Measurements from ENCODE around the gene TSPY8.
"Not testable (repeated sequence)": the region's sequence is repeated elsewhere in the genome, so short reads cannot be mapped to it uniquely, and the experiment has no call there.

The TSPY8 gene

GRCh38 chrY:9357497-9357896 lies at the start of gene TSPY8:
Gene TSPY8 (plus strand): TSS chrY:9357797. CDS start chrY:9357843, 46 bp downstream.
- DNase-seq (ENCODE audit: low read depth); H3K4me3 ChIP-seq (ENCODE audit: low read depth, low read length): not testable (repeated sequence)

GRCh38 chrY:9320996-9321395 lies 36.6 kb upstream of the TSPY8 start:
- TF ChIP-seq CTCF (IDR thresholded peaks at IDR 0.05; ENCODE audit: low read depth, low read length) (no peak), POLR2A (IDR thresholded peaks at IDR 0.05; ENCODE audit: extremely low read depth, insufficient read length) (no peak), MYC (IDR thresholded peaks at IDR 0.05; ENCODE audit: low read depth, low read length) (no peak), MAX (IDR thresholded peaks at IDR 0.05; ENCODE audit: low read depth, low read length) (no peak)
- DNase-seq (ENCODE audit: low read depth), result no peak
- no peak overlapping the region for H3K4me3 ChIP-seq (ENCODE audit: low read depth, low read length)

- not testable (repeated sequence) for H3K4me3 ChIP-seq (ENCODE audit: low read depth, low read length); DNase-seq (ENCODE audit: low read depth)
Observed at GRCh38 chrY:9337164-9337563, 20.4 kb upstream of the TSPY8 start, which contains the start of gene TSPY4. Gene TSPY4 (plus strand): TSS chrY:9337464. CDS start chrY:9337510, 46 bp downstream.

GRCh38 chrY:9396527-9396926 lies 38.9 kb downstream of the TSPY8 start:
- not testable (repeated sequence) for H3K4me3 ChIP-seq (ENCODE audit: low read depth, low read length); DNase-seq (ENCODE audit: low read depth)

- DNase-seq (ENCODE audit: low read depth); H3K4me3 ChIP-seq (ENCODE audit: low read depth, low read length): not testable (repeated sequence)
Observed at GRCh38 chrY:9398121-9398520, 40.5 kb downstream of the TSPY8 start, which contains the start of gene TSPY3. Gene TSPY3 (plus strand): TSS chrY:9398421. CDS start chrY:9398467, 46 bp downstream.

Data from NB4 (cell line).